GM18520 (cell line): ENCODE data around the gene MRGPRF.
"Not testable (repeated sequence)": the region's sequence is repeated elsewhere in the genome, so short reads cannot be mapped to it uniquely, and the experiment has no call there.

Experiments used
- ATAC-seq: cut with Tn5 transposase; IDR thresholded peaks from one replicate; pipeline ENCODE4 v1.9.1; 2021; ENCODE audit not compliant: unreplicated experiment

MRGPRF gene

DNA sequence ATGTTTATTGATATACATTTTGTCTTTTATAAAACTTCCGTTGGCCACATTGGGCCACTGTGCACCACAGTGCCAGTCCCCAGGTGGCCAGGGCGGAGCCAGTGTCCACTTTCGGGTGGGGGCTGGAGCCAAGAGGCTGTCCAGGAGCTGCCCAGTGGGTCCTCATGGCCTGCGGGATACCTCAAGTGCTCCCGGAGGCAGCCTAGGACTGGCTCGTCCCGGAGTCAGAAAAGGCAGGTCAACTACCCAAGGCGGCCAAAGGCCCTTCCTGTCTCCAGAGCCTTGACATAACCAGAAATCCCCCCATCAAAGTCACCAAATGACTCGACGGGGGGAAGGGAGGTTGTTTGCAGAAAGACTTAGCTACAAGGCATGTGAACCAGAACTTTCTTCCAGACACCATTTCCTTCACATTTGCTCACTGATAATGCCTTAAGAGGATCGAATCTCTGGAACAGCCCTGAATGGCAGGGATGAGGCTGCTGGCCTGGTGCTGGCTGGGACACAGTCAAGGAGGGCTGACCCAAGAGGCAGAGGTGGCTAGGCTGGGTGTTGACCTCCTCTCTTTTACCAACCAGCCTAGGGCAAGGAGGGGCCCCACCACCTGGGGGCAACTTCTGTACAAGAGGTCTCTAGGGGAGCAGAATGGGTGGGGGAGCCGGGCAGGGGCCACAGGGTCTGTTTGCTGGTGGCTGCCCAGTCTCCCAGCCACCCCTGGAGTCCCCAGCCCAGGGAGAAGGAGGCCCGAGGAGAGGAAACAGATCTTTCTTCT, 8.4 kb downstream of the MRGPRF start:
- ATAC-seq: no peak

DNA sequence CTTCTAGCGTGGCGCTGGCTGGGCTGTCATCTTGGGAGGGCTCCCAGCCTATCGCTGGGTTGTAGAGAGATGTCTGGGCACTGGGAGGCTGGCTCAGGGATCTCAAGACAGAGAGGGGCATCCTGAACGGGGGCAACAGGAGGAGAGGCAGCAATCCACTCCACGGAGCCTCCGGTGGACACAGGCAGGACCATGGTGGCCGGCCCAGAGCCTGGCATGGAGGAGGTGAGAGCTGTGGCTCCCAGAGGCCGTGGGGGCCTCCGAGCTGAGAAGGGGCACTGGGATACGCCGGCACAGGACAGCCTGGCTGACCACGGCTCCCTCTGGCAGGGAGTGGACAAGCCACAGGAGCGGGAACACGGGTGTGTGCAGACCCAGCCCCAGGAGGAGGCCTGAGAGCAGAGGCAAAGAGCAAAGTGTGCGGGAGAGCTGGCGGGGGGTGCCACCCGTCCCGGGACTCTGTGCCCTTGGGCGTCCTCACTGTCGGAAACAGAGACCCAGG, 9.1 kb downstream of the MRGPRF start:
- no peak for ATAC-seq

DNA sequence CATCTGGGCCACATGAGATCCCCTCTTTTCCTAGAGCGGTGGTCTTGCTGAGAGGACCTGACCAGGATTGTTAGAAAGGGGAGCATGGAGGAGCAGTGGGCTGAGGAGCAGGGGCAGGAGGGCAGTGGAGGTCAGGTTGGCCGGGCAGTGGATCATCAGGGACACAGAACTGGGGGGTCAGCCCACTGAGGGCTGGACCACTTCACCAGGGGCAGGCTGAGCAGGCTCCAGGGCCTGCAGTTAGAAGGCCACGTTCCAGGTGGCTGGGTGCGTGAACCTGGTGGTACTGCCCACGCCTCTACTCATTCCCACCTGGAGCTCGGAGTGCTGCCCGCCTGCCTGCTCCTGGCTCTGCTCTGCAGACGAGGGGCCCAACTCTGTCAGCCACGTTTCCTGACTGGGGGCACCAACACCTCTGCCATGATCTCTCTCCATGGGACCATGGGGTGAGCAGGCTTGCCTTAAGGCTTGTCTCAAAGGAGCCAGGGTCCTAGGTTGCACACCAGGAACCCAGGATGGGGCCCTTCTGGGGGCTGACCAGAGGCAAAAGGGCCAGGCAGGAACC, 9.7 kb downstream of the MRGPRF start:
- no peak for ATAC-seq

DNA sequence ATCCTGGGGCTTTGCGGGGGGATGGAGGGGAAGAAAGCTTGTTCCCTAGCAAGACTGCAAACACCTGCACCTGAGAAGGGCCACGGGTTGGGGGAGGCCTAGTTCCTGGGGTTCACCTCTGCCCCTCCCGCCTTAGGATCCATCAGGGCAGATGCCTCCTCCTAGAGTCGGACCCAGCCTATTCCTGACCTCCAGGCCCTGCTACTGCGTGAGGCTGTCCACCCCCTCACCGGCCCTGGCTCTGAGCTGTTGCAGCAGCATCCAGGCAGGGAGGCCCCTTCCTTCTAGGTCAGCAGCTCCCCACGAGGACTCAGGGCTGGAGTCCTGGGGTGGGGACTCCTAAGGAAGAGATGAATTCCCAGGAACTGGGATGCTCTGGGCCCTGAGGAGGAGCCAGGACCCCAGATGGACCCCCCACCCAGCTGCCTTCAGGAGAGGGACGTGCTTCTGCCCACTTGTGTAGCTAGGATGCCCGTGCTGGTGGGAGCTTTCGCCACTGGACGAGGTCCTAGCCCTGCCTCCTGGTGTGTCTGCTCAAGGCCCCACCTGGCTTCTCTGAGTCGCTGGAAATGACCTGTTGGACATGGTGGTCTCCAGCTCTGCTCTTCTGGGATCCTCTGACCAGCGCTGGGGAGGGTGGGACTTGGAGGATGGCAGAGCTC, 10.3 kb downstream of the MRGPRF start:
- no peak for ATAC-seq

DNA sequence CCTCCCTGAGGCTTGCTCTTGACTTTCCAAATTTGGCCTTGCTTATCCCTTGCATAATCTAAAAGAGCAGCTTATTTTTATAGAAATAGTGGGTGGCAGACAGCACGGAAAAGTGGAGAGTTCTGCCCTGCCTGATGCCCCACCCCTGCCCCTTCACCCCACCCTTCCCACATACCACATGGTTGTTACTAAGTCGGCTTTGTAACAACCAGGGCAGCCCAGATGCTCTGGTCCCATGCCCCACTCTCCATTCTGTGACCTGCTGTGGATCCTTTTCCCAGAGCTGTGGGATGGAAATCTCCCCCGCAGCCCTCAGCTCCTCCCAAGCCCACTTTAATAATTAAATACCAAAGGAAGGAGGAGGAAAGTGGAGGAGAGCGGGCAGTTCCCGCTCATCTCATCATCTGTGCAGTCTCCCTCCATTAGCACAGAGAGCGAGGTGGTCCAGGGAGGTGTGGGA, 10.9 kb downstream of the MRGPRF start:
- no peak for ATAC-seq

DNA sequence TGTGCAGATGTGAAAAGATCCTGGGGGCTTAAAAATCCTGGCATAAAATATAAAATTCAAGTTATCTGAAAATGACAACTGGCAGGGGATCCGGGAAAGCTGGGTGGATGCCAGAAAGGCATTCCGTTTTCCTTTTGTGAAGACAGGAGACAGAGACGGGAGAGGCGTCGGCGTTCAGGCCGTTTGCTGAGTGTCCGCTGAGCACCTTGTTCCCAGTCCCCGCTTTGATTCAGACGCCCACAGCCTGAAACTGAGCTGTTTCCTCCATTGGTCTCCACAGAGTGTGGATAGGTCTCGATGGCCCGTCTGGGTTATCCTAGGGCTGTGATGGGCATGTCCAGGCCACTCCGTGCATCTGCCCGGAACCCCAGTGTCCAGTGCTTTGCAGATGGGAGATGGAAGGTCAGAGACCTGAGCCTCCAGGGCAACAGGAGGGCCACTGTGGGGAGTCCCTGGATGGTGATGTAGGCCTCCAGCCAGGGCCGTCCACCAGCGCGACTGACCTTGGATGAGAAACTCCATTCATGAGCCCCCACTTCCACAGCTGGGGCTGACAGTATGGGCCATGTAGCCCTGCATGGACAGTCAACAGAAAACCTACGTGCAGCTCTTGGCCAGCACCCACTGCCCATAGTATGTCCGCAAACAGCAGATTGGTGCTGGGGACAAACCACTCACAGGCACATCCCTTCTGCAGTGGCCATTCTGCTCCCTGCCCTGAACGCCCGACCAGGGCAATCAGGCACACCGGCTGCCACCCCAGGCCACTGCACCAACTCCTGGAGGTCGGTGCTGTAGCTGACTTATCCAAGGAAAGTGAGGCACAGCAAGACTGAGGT, 11.6 kb downstream of the MRGPRF start:
- no peak for ATAC-seq

DNA sequence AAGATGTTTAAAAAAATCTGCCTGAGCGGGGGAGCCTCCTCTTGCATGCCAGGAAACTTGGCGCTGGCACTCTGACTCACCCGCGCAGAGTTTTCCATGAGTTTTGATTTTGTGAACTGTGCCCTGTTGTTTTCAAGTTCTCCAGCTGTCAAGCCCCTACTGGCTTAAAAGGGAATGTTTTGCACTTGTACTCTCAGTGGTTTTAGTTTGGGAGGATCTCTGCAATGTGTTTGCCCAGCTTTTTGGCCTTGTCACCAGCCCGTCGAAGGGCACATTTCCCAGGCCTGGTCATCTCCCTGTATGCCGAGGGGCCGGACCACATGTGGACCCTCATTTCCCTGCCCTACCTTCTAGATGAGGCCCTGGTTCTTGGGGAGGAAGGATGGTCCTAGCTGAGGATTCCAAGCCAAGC, 12.2 kb downstream of the MRGPRF start:
- ATAC-seq: no peak

DNA sequence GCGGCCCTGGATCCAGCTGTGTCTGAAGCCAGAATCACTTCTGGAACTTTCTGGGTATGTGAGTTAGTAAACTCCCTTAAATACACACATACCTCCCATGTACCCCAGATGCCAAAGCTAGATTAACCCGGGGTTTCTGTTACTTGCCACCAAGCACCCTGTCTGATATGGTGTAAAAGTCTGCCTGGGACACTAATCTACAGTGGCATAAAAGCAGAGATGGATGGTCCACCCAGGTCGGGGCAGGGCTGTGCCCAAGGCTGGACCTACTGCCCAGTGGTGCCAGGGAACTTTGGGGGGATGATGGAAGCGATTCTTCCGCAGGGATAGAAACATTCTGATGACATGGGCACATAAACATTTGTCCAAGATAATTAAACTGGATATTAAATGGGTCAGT, 12.7 kb downstream of the MRGPRF start:
- no peak for ATAC-seq

DNA sequence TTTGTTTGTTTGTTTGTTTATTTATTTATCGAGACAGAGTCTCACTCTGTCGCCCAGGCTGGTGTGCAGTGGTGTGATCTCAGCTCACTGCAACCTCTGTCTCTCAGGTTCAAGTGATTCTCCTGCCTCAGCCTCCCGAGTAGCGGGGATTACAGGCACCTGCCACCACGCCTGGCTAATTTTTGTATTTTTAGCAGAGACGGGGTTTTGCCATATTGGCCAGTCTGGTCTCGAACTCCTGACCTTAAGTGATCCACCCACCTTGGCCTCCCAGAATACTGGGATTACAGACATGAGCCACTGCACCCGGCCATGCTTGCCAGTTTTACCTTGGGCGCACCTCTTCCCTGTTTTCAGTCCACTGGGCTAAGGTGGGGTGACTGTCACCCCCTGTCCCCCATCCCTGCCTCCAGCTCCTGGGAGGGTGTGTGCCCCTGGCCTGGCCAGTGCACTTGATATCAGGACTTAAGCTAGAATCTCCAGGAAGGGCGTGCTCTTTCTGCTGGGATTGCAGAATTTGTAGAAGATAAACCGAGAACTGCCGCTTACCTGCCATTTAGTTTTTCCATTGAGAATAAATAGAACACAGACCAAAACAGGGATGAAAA, 13.2 kb downstream of the MRGPRF start:
- not testable (repeated sequence) for ATAC-seq

DNA sequence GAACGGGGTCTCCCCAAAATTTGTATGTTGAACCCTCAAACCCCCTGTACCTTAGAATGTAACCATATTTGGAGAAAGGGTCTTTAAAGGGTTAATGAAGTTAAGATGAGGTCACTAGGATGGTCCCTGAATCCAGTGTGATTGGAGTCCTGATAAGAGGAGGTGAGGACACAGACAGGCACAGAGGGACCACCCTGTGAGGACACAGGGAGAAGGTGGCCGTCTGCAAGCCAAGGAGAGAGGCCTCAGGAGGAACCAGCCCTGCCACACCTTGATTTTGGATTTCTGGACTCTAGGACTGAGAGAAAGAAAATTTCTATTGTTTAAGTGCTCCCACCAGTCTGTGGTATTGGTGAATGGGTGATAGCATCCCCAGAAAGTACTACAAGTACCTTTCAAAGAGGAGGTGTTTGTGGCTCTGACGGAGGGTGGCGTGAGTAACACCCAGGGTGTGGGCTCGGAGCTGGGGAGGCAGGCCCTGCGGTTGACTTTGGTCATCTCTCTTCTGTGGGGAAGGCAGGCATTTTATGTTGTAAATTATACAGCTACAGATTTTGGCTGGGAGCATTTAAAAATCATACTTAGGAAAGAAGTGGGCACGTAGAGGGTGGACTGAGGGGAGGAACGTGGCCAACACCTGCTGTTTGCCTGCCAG, 13.8 kb downstream of the MRGPRF start:
- no peak for ATAC-seq

DNA sequence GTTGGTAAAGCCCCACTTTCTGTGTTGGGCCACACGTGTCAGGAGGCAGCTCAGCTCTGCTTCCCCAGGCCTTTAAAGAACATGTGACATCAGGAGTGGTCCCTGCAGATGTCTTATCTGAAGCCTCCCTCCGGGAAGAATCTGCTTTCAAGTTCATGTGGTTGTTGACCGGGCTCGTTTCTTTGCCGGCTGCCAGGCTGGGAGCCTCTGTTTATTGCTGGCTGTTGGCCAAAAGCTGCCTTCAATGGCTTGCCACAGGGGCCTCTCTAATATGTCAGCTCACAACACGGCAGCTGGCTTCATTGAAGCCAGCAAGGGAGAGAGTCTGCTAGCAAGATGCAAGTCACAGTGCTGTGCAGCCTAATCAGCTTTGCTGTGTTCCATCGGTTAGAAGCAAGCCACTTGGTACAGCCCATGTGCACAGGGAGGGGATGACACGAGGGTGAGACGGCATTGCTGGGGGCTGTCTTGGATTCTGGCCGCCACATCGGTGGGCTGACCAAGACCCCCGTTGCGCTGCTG, 14.6 kb downstream of the MRGPRF start:
- no peak for ATAC-seq

DNA sequence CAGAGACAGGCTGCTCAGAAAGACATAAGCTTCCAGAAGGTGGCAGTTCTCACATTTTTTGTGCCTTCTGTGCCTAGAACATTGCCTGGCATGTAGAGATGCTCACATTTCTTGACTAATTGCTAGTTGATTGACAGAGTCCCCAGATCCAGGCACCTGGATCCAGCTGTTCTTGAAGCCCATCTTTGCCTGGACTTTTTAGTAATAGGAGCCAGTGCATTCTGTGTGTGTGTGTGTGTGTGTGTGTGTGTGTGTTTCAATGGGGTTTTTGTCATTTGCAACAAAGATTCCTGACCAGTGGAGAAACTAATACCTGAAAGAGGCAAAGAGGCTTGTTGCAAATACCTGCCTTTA, 15.1 kb downstream of the MRGPRF start:
- no peak for ATAC-seq

DNA sequence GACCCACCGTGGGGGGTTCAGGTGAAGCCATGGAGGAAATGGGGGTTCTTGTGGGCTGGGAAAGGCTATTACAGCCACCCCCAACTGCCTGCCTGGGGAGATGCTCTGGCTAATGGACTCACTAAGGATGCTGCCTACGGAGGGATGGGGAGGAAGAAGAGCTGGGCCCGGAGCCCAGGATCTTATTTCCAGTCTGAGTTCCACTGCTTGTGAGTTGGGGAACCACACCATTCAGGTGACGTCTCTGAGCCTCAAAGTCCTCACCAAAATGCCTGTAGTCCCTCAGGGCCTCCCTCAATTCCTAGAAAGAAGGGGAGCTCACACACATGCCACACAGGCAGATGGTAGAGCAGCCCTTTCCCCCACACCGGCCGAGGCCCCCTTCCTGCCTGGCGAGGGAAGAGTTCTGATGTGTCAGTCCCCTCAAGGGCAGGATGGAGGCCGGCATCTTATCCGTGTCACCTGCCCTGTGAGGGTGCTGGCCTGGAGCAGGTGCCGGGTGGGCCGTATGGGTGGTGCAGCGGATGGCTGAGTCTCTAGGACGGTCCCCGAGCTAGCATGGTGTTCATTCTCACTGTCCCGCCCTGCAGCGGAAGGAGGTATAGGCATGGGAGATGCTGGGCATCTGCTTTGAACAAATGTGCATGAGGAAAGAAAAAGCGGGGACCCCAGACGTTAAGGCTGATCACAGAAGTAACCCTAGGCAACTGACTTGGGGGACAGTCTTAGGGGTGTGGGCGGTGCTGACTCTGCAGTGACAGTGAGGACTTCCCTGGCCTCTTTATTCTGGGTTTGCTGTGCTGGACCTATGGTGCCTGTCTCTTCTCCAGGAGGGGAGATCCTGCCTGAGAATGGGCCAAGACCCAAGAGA, 15.7 kb downstream of the MRGPRF start:
- no peak for ATAC-seq

DNA sequence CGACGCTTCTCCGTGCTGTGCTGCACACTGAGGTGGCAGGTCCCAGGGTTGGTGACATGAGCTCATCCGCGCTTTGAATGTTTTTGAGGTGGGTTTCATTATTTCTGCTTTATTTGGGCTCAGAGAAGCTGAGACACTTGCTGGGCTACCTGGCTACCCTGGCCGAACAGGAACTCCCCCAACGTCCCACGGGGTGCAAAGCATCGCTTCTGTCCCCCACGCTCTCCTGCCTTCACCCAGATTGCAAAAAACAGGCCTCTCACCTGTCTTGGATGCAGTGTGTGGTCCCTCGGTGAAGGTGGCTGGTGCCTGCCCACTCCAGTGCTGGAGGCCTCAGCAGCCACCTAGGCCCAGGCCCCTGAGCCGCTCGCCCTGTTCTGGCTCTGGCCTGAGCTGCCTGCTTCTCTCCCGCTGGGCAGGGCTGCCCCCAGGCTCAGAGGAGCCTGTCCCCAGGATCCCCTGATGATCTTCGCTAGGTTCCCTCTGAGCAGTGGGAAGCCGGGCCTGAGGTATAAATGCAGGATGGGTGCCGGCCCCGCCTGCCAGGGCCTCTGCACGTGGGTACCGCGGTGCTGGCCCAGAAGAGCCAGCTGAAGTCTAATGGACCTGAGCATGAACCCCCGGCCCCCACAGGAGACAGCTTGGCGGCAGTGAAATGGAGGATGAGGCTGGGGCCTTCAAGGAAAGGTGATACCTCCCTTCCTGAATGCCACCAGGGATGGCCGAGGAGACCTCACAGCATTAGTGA, 16.5 kb downstream of the MRGPRF start:
- ATAC-seq: no peak

DNA sequence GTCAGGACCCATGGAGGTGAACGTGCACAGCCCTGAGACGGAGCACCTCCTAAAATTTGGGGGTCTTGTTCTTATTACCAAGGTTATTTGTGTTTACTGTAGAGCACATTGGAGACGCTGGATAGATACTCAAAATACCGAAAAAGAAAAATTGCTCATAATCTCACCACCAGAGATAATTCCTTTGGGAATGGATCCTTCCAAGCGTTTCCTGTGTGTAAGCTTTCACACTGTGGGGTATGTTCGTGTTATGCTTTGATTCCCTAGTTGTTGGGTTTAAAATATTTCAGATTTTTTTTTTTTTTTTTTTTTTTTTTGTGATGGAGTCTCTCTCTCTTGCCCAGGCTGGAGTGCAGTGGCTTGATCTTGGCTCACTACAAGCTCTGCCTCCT, 18.2 kb downstream of the MRGPRF start:
- ATAC-seq: no peak

DNA sequence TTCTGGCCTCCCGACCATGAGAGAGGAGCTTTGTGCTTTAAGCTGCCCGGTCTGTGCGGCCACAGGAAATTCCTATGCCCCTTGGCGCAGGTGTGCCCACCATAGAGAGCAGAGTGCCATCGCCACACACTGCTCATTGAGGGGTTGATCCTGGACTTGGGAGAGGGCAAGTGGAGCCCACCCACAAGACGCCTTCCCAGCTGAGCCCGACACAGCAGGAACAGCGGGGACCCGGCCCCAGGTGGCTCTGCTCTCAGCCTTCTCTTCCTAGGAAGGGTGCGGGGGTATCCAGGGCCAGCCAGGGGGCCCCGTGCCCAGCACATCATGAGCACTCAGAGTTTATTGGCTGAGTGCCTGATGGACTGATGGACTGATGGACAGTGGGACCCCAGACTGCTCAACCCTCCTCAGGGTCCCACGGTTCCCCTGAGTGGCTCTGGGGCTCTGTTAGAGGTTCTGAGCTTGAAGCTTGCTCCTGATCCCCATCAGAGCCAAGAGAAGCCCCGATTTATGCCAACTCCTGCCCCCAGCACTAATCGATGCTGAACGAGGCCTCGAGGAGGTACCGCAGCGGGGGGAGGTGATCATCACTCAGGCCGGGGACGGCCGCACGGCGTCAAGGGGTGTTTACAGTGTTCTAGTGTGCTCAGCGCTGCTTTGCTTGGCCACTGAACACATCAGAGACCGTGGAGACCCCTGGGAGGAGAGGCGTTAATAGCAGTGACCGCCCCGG, 18.7 kb downstream of the MRGPRF start:
- no peak for ATAC-seq

DNA sequence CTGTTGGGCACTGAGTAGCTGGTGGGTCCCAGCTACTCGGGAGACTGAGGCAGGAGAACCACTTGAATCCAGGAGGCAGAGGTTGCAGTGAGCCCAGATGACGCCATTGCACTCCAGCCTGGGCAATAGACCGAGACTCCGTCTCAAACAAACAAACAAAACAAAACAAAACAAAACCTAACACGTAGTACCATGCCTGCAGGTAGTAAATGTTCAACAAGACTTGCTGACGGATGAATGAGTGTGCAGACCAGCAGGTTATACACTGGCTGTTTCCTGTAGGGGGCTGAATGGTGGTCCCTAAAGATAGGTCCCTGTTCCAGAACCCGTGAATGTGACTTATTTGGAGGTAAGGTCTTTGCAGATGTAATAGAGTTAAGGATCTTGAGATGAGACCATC, 19.5 kb downstream of the MRGPRF start:
- ATAC-seq: no peak

DNA sequence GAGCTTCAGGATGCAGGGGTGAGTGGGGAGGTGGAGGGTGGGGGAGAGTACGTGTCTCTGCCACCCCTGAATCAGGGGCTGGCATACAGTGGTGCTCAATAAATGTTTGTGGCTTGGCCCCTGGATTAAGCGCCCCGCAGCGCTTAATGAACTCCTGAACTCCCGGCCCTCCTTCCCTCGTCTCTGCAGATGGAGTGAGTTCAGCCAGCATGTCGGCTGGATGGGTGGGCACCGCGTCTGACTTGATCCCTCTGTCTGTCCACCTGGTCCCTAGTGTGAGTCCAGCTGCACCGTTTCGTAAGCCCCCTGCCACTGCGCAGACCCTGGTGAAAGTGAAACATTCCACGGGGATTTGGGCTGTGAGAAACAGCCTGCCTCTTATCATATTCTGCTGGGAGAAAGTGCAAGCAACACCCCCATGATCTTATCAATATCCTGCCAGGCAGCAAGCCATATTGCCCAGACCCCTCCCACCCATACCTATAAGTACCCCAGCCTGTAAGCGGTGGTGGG, 20.2 kb downstream of the MRGPRF start:
- no peak for ATAC-seq
